Measurements from ENCODE around the gene FKBP15.
"Not testable (repeated sequence)": the region's sequence is repeated elsewhere in the genome, so short reads cannot be mapped to it uniquely, and the experiment has no call there.

The FKBP15 gene

GRCh38 chr9:113153599-113153998, 67.5 kb downstream of the FKBP15 start:
- Histone ChIP-seq H3K9ac (ENCODE audit: low read depth in 1 of 2, low read length in 2 of 2) (no peak overlapping the region), H3K4me1 (ENCODE audit: control insufficient read depth in 1 of 2, insufficient read depth in 2 of 2, low read length in 2 of 2) (peaks cover 0 to 25% of the 10 kb centered on the region in 2 donors), H3K9me3 (ENCODE audit: control insufficient read depth in 1 of 2, low read length in 2 of 2) (no peaks in the 10 kb centered on the region), H3K4me3 (ENCODE audit: low read depth in 1 of 2, low read length in 2 of 2) (no peak overlapping the region), H3K27ac (ENCODE audit: low read depth, low read length) (no peak overlapping the region), H3K36me3 (ENCODE audit: control insufficient read depth in 1 of 2, insufficient read depth in 2 of 2, low read length in 2 of 2) (peaks cover 5 to 8% of the 10 kb centered on the region in 2 donors), H3K27me3 (ENCODE audit: control insufficient read depth in 1 of 2, insufficient read depth in 2 of 2, low read length in 2 of 2) (no peaks in the 10 kb centered on the region)

- peaks cover 0 to under 1% of the 10 kb centered on the region in 2 donors for H3K36me3 ChIP-seq (ENCODE audit: control insufficient read depth in 1 of 2, insufficient read depth in 2 of 2, low read length in 2 of 2)
- no peak overlapping the region for H3K27ac ChIP-seq (ENCODE audit: low read depth, low read length)
- peak overlapping the region in 1 of 2 donors; percentile 43 for H3K4me3 ChIP-seq (ENCODE audit: low read depth in 1 of 2, low read length in 2 of 2)
- peaks cover 0 to 25% of the 10 kb centered on the region in 2 donors for H3K4me1 ChIP-seq (ENCODE audit: control insufficient read depth in 1 of 2, insufficient read depth in 2 of 2, low read length in 2 of 2)
- H3K9me3 ChIP-seq (ENCODE audit: control insufficient read depth in 1 of 2, low read length in 2 of 2): no peaks in the 10 kb centered on the region
- no peaks in the 10 kb centered on the region for H3K27me3 ChIP-seq (ENCODE audit: control insufficient read depth in 1 of 2, insufficient read depth in 2 of 2, low read length in 2 of 2)
- peak overlapping the region in 1 of 2 donors; percentile 80 for H3K9ac ChIP-seq (ENCODE audit: low read depth in 1 of 2, low read length in 2 of 2)
Observed at GRCh38 chr9:113152699-113153098, 68.4 kb downstream of the FKBP15 start.

DNA sequence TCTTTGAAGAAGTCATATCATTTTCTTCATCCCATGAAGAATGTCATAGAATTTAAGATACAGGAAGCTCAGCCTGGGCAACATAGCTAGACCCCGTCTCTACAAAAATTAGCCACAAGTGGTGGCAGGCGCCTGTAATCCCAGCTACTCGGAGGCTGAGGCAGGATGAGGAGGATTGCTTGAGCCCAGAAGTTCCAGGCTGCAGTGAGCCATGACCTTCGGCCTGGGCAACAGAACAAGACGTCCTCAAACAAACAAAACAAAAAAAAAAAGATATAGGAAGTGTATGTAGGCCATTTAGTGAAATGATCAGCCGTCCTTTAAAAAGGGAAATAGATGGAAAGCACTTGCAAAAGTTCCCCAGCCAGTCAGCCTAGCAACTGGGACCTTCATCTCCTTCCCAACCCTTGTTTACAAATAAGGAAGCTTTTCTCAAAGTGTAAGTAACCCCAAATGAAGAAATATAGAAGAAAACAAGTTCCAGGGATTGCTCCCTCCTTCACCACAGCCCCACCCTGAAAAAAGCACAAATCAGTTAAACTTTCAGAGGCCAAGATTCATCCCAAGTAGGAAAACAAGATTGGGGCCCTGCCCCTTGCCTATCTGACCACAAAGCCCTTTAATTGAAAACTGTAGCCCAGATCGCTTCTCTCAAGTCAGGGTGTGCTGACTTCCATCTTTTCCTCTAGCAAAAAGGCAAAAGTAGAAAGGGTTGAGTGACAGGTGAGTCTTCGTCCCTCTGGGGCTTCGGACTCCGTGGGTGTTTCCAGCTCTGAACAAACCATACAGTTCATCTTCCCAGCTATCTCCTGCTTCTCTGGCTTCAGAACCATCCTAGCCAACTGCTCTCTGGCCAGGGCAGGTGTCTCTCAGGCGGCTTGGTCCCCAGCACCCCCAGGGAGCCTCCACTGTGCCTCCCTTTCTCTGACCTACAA, 69.1 kb downstream of the FKBP15 start:
- Histone ChIP-seq H3K9me3 (ENCODE audit: control insufficient read depth in 1 of 2, low read length in 2 of 2) (no peaks in the 10 kb centered on the region), H3K27me3 (ENCODE audit: control insufficient read depth in 1 of 2, insufficient read depth in 2 of 2, low read length in 2 of 2) (no peaks in the 10 kb centered on the region), H3K4me3 (ENCODE audit: low read depth in 1 of 2, low read length in 2 of 2) (peak overlapping the region; percentile 79 to 94), H3K36me3 (ENCODE audit: control insufficient read depth in 1 of 2, insufficient read depth in 2 of 2, low read length in 2 of 2) (no peaks in the 10 kb centered on the region), H3K9ac (ENCODE audit: low read depth in 1 of 2, low read length in 2 of 2) (peak overlapping the region; percentile 69 to 80), H3K27ac (ENCODE audit: low read depth, low read length) (no peak overlapping the region), H3K4me1 (ENCODE audit: control insufficient read depth in 1 of 2, insufficient read depth in 2 of 2, low read length in 2 of 2) (peaks cover 0 to 25% of the 10 kb centered on the region in 2 donors)

DNA sequence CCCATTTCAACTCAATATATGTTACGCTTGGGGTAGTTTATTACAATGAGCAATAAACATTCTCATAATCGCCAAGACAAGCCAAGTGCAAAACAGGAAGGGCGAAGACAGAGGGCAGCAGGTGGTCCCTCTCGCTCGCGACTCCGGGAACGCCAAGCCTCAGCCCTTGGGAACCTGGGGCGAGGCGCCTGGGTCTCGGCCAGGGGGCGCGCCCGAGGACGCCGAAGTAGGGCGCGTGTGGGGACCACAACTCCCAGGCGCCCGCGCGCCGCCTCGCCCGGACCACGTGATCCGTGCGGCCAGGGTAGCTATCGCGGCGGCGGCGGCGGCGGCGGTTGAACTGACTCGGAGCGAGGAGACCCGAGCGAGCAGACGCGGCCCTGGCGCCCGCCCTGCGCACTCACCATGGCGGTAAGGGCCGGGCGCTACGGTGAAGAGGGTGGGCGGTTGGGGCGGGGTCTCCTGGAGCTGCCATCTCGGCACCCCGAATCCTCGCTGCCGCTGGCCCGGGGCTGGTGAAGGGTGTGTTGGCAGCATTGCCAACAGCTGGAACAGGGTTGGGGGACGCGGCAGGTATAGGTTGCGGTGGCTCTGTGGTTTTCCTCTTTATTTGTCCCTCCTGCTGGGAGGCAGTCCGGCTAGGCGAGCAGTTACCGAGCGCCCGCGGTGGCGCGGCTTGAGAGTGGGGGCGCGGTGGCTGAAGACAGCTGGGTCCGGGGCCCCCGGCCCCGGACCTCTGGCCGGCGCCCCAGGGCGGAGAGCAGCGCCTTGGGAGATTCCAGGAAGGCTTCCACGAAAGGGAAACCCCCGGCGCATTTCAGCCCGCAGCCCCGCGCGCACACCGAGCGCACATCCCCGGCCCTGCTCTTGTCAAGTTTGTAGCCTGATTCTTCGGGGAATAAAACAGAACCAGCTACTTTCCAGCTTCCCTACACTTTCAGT, 70.1 kb downstream of the FKBP15 start, which contains the start of gene SLC31A2:
SLC31A2 (plus strand) TSS at position 338 of the 942 bp plus-strand sequence; CDS start at position 406, 68 bp downstream.
- peak within 1 kb of the TSS; percentile 69 to 80 for H3K9ac ChIP-seq (ENCODE audit: low read depth in 1 of 2, low read length in 2 of 2)
- H3K27me3 ChIP-seq (ENCODE audit: control insufficient read depth in 1 of 2, insufficient read depth in 2 of 2, low read length in 2 of 2): no peaks in the 10 kb centered on the region
- H3K36me3 ChIP-seq (ENCODE audit: control insufficient read depth in 1 of 2, insufficient read depth in 2 of 2, low read length in 2 of 2): no peaks in the 10 kb centered on the region
- peak within 1 kb of the TSS; percentile 79 to 94 for H3K4me3 ChIP-seq (ENCODE audit: low read depth in 1 of 2, low read length in 2 of 2)
- H3K27ac ChIP-seq (ENCODE audit: low read depth, low read length): peak within 1 kb of the TSS; percentile 54
- H3K4me1 ChIP-seq (ENCODE audit: control insufficient read depth in 1 of 2, insufficient read depth in 2 of 2, low read length in 2 of 2): peaks cover 0 to 21% of the 10 kb centered on the region in 2 donors
- H3K9me3 ChIP-seq (ENCODE audit: control insufficient read depth in 1 of 2, low read length in 2 of 2): no peaks in the 10 kb centered on the region

- not testable (repeated sequence) for H3K27ac ChIP-seq (ENCODE audit: low read depth, low read length); H3K9ac ChIP-seq (ENCODE audit: low read depth in 1 of 2, low read length in 2 of 2); H3K27me3 ChIP-seq (ENCODE audit: control insufficient read depth in 1 of 2, insufficient read depth in 2 of 2, low read length in 2 of 2); H3K36me3 ChIP-seq (ENCODE audit: control insufficient read depth in 1 of 2, insufficient read depth in 2 of 2, low read length in 2 of 2); H3K9me3 ChIP-seq (ENCODE audit: control insufficient read depth in 1 of 2, low read length in 2 of 2); H3K4me3 ChIP-seq (ENCODE audit: low read depth in 1 of 2, low read length in 2 of 2)
- H3K4me1 ChIP-seq (ENCODE audit: control insufficient read depth in 1 of 2, insufficient read depth in 2 of 2, low read length in 2 of 2): peaks cover 0 to 17% of the 10 kb centered on the region in 2 donors
Observed at GRCh38 chr9:113149561-113149960, 71.5 kb downstream of the FKBP15 start.

- Histone ChIP-seq H3K27me3 (ENCODE audit: control insufficient read depth in 1 of 2, insufficient read depth in 2 of 2, low read length in 2 of 2) (no peaks in the 10 kb centered on the region), H3K27ac (ENCODE audit: low read depth, low read length) (no peak overlapping the region), H3K9me3 (ENCODE audit: control insufficient read depth in 1 of 2, low read length in 2 of 2) (no peaks in the 10 kb centered on the region), H3K4me3 (ENCODE audit: low read depth in 1 of 2, low read length in 2 of 2) (no peak overlapping the region), H3K9ac (ENCODE audit: low read depth in 1 of 2, low read length in 2 of 2) (no peak overlapping the region), H3K4me1 (ENCODE audit: control insufficient read depth in 1 of 2, insufficient read depth in 2 of 2, low read length in 2 of 2) (peaks cover 0 to 17% of the 10 kb centered on the region in 2 donors), H3K36me3 (ENCODE audit: control insufficient read depth in 1 of 2, insufficient read depth in 2 of 2, low read length in 2 of 2) (no peaks in the 10 kb centered on the region)
Observed at GRCh38 chr9:113148781-113149510, 72.1 kb downstream of the FKBP15 start.

- no peak overlapping the region for H3K9ac ChIP-seq (ENCODE audit: low read depth in 1 of 2, low read length in 2 of 2)
- H3K36me3 ChIP-seq (ENCODE audit: control insufficient read depth in 1 of 2, insufficient read depth in 2 of 2, low read length in 2 of 2): no peaks in the 10 kb centered on the region
- H3K27me3 ChIP-seq (ENCODE audit: control insufficient read depth in 1 of 2, insufficient read depth in 2 of 2, low read length in 2 of 2): peaks cover 0 to 4% of the 10 kb centered on the region in 2 donors
- H3K4me3 ChIP-seq (ENCODE audit: low read depth in 1 of 2, low read length in 2 of 2): no peak overlapping the region
- peaks cover 0 to 17% of the 10 kb centered on the region in 2 donors for H3K4me1 ChIP-seq (ENCODE audit: control insufficient read depth in 1 of 2, insufficient read depth in 2 of 2, low read length in 2 of 2)
- no peaks in the 10 kb centered on the region for H3K9me3 ChIP-seq (ENCODE audit: control insufficient read depth in 1 of 2, low read length in 2 of 2)
- H3K27ac ChIP-seq (ENCODE audit: low read depth, low read length): no peak overlapping the region
Observed at GRCh38 chr9:113148372-113148705, 72.7 kb downstream of the FKBP15 start.

DNA sequence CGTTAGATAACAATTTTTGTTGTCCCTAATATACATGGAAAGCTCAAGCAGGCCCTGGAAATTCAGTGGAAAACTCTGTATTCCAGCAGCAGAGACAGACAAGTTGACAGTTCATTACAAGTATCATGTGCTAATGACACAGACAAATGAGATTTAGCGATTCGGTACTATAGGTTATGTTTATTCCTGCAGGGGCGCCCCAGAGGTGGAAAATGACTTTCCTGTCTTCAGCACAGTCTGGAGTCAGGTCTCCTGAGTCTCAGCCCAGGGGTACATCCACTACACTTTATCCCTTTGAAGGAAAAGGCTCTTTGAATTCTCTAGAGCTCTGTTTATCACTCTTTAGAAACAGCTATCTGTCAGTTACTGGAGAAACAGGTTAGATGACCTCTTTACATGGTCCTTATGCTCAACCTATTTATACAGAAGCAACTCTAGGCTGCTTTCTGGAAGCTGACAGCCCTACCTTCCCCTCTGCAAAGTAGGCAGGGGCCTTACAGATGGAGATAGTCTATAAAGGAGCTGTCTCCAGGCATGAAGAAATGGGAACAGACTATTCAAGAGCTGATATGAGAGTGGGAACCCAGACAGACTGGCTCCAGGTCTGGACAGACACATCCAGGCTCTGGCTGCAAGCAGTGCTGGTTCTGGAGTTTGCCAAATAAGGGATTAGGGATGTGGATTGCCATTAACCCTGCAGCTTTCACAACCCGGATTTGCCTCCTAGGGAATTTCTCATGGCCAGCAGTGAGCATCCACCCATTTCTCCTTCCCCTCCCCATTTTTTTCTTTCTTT, 77.4 kb downstream of the FKBP15 start:
- Histone ChIP-seq H3K4me3 (ENCODE audit: low read depth in 1 of 2, low read length in 2 of 2) (no peak overlapping the region), H3K27ac (ENCODE audit: low read depth, low read length) (no peak overlapping the region), H3K4me1 (ENCODE audit: control insufficient read depth in 1 of 2, insufficient read depth in 2 of 2, low read length in 2 of 2) (no peaks in the 10 kb centered on the region), H3K27me3 (ENCODE audit: control insufficient read depth in 1 of 2, insufficient read depth in 2 of 2, low read length in 2 of 2) (peaks cover 0 to 4% of the 10 kb centered on the region in 2 donors), H3K36me3 (ENCODE audit: control insufficient read depth in 1 of 2, insufficient read depth in 2 of 2, low read length in 2 of 2) (no peaks in the 10 kb centered on the region), H3K9me3 (ENCODE audit: control insufficient read depth in 1 of 2, low read length in 2 of 2) (no peaks in the 10 kb centered on the region), H3K9ac (ENCODE audit: low read depth in 1 of 2, low read length in 2 of 2) (no peak overlapping the region)

DNA sequence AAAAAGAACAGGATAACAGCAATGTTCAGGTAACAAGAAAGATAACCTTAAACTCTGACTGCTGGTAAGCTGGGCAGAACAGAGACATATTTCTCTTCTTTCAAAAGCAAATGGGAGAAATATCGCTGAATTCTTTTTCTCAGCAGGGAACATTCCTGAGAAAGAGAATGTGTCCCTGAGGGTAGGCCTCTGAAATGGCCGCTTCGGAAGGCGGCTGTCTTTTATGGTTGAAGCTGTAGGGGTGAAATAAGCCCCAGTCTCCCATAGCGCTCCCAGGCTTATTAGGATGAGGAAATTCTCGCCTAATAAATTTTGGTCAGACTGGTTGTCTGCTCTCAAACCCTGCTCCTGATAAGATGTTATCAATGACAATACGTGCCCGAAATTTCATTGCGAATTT, 80.2 kb downstream of the FKBP15 start:
- H3K36me3 ChIP-seq (ENCODE audit: control insufficient read depth in 1 of 2, insufficient read depth in 2 of 2, low read length in 2 of 2); H3K9me3 ChIP-seq (ENCODE audit: control insufficient read depth in 1 of 2, low read length in 2 of 2); H3K4me3 ChIP-seq (ENCODE audit: low read depth in 1 of 2, low read length in 2 of 2); H3K27ac ChIP-seq (ENCODE audit: low read depth, low read length); H3K4me1 ChIP-seq (ENCODE audit: control insufficient read depth in 1 of 2, insufficient read depth in 2 of 2, low read length in 2 of 2); H3K27me3 ChIP-seq (ENCODE audit: control insufficient read depth in 1 of 2, insufficient read depth in 2 of 2, low read length in 2 of 2); H3K9ac ChIP-seq (ENCODE audit: low read depth in 1 of 2, low read length in 2 of 2): not testable (repeated sequence)
